ENCODE measurements around the gene CDKN1B.

Gene CDKN1B

GRCh38 chr12:12701457-12701856 lies 15.7 kb upstream of the CDKN1B start:
- Histone ChIP-seq H3K4me1 (peaks cover 0 to 14% (median 3%) of the 10 kb centered on the region in 4 donors), H3K27ac (no peak overlapping the region), H3K36me3 (no peaks in the 10 kb centered on the region), H3K27me3 (no peaks in the 10 kb centered on the region), H3K9me3 (no peaks in the 10 kb centered on the region), H3K4me3 (no peak overlapping the region)
- no peak for DNase-seq
- TF ChIP-seq CTCF (IDR thresholded peaks at IDR 0.05), result no peak
- intact Hi-C loops (cut with DNase I; ENCODE audit: low total_unique reads), result loop anchor here (5.0 to 10.0 kb wide), 2 partner anchors 54 to 137 kb away; partner anchors contain the start of gene DUSP16

DNA sequence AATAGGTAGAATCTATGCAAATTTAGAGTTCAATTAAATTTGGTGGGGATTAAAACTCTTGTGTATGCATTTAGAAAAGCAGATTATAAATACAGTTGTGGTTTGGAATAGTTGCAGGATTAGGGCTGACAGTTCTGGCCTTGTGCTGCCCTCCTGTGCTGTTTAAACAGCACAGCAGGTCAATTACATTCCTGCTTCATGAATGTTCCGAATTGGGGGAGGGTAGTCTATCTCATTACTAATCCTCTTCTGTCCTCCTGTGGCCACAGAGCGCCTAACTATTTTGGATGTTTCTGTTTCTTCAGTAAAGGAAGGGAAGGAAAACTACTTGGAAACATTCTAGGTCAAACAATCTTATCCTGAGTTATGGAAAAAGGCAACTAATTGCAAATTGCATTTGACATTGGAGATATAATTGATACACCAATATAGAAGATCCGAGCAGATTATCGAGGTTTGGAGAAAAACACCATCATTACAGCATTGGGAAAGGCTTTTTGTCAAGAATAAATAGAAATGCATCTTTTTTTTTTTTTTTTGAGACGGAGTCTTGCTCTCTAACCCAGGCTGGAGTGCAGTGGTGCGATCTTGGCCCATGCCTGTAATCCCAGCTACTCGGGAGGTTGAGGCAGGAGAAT lies 12.5 kb upstream of the CDKN1B start:
- Histone ChIP-seq H3K9me3 (no peaks in the 10 kb centered on the region), H3K27ac (peak overlapping the region in 1 of 2 donors; percentile 11), H3K36me3 (no peaks in the 10 kb centered on the region), H3K4me3 (no peak overlapping the region), H3K4me1 (peaks cover 0 to 8% (median 2%) of the 10 kb centered on the region in 4 donors), H3K27me3 (no peaks in the 10 kb centered on the region)
- DNase-seq, result peak in 1 of 2 donors; percentile 64
- intact Hi-C loops (cut with DNase I; ENCODE audit: low total_unique reads), result loop anchor here (5.0 to 10.0 kb wide), 3 partner anchors 57 to 327 kb away; partner anchors contain the start of gene DUSP16
- peak; percentile 96 to 99 for TF ChIP-seq CTCF (IDR thresholded peaks at IDR 0.05)

GRCh38 chr12:12705838-12706520 lies 11.2 kb upstream of the CDKN1B start:
- intact Hi-C loops (cut with DNase I; ENCODE audit: low total_unique reads), result loop anchor here (5.0 to 10.0 kb wide), 2 partner anchors 141 to 329 kb away; partner anchors contain the start of gene DUSP16
- H3K27me3 ChIP-seq, result no peaks in the 10 kb centered on the region

GRCh38 chr12:12713932-12714275 lies 3.3 kb upstream of the CDKN1B start:
- no peaks in the 10 kb centered on the region for H3K27me3 ChIP-seq
- intact Hi-C loops (cut with DNase I; ENCODE audit: low total_unique reads), result loop anchor here (10.0 kb wide), 1 partner anchor 449 kb away; the partner anchor contains the start of gene LRP6
- H3K36me3 ChIP-seq, result peaks cover 2 to 10% (median 3%) of the 10 kb centered on the region in 3 donors
- H3K4me1 ChIP-seq, result peaks cover 0 to 22% (median 13%) of the 10 kb centered on the region in 4 donors
- TF ChIP-seq CTCF (IDR thresholded peaks at IDR 0.05), result no peak
- DNase-seq, result no peak
- no peaks in the 10 kb centered on the region for H3K9me3 ChIP-seq
- peak overlapping the region; percentile 99 to 100 for H3K27ac ChIP-seq
- H3K4me3 ChIP-seq, result peak overlapping the region; percentile 34 to 44

More at GRCh38 chr12:12705838-12706520, 11.2 kb upstream of the CDKN1B start:
- no peak overlapping the region for H3K4me3 ChIP-seq
- no peak overlapping the region for H3K27ac ChIP-seq
- no peaks in the 10 kb centered on the region for H3K9me3 ChIP-seq
- peaks cover 0 to 8% (median 2%) of the 10 kb centered on the region in 4 donors for H3K4me1 ChIP-seq
- H3K36me3 ChIP-seq, result no peaks in the 10 kb centered on the region
- TF ChIP-seq CTCF (IDR thresholded peaks at IDR 0.05), result no peak
- no peak for DNase-seq

DNA sequence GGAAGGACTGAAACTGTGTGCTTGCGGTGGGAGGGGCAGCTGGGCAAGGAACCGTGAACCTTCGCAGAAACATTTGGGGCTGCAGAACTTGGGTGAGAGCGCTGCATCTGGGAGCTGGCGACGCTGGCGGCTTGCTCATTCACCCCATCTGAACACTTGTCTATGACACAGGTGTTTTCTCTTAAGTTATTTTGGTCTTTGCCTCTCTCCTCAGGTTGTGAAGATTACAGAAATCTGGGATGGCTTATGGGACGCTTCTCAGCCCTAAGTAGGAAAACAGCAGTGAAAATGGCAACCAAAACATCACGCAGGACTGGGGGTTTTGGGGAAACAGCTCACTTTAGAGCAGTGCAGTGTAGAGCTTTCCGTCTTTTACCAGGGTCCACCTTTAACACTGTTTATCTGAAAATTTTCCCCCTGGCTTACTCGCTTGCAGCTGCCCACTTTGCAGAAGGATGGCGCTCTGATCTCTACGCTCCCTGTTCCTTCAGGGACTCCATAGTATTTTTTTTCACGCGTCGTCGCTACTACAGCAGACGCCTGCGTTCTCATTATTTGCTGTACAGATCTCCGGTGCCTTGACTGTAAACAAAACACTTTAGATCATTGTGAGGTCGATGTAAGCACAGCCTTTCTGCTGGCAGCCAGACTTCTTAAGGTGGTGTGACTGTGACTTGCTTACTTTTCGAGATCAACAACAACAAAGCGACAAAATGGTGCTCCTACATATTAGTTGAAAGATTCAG lies 2.7 kb upstream of the CDKN1B start:
- no peaks in the 10 kb centered on the region for H3K9me3 ChIP-seq
- no peak for TF ChIP-seq CTCF (IDR thresholded peaks at IDR 0.05)
- DNase-seq, result no peak

More for the DNA sequence above, 2.7 kb upstream of the CDKN1B start:
- peaks cover 5 to 11% (median 8%) of the 10 kb centered on the region in 3 donors for H3K36me3 ChIP-seq
- intact Hi-C loops (cut with DNase I; ENCODE audit: low total_unique reads), result loop anchor here (5.0 to 10.0 kb wide), 2 partner anchors 73 to 450 kb away; partner anchors contain the start of genes APOLD1 and LRP6
- peaks cover 0 to 26% (median 13%) of the 10 kb centered on the region in 4 donors for H3K4me1 ChIP-seq
- H3K27me3 ChIP-seq, result no peaks in the 10 kb centered on the region
- H3K27ac ChIP-seq, result peak overlapping the region; percentile 99 to 100
- H3K4me3 ChIP-seq, result peak overlapping the region; percentile 34 to 44
